ENCODE measurements around the gene GOLGA8T.
"Not testable (repeated sequence)": the region's sequence is repeated elsewhere in the genome, so short reads cannot be mapped to it uniquely, and the experiment has no call there.

GOLGA8T gene

DNA sequence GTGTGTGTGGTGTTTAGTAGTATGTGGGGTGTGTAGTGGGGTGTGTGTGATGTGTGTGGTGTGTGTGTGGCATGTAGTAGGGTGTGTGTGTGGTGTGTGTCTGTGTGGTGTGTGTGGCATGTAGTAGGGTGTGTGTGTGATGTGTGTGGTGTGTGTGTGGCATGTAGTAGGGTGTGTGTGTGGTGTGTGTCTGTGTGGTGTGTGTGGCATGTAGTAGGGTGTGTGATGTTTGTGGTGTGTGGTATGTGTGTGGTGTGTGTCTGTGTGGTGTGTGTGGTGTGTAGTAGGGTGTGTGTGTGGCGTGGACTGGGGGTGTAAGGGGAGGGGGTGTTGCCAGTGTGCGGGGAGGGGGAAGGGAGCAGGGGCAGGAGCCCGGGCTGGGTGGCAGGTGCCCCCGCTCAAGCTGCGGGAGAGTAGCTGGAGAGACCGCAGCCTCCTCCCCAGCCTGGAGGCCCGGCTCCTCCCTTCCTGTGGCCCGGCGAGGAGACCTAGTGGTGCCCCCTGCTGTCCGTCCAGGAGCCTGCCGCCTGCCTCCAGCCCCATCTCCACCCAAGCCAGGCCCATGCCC is 38.3 kb downstream of the GOLGA8T start:
- H3K4me1 ChIP-seq, H3K4me2 ChIP-seq, H3K9me3 ChIP-seq, H3K27ac ChIP-seq, H3K4me3 ChIP-seq, H3K9ac ChIP-seq, H4K20me1 ChIP-seq, H3K36me3 ChIP-seq, H3K27me3 ChIP-seq: not testable (repeated sequence)

DNA sequence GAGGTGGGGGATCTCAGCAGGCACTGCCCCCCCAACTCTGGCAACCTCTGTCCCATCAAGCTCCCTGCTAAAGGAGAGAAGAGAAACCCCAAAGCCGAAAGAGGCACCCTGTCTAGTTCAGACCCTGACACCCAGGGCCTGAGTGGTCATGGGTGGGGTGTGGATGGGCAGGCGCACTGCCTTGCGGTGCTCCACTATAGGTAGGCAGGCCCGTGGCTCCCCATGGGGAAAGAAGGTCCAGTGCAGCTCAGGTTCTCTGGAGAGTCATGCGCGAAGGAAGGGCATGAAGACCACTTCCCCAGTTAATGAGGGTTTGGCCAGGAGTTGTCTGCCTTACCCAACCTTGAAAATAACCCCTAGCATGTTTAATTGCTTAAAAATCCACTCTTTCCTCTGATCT is 40.4 kb downstream of the GOLGA8T start:
- not testable (repeated sequence) for H3K4me3 ChIP-seq, H3K27me3 ChIP-seq
- H3K4me2 ChIP-seq = peak overlapping the region; percentile 42; the same call in 1 of the 2 replicates

DNA sequence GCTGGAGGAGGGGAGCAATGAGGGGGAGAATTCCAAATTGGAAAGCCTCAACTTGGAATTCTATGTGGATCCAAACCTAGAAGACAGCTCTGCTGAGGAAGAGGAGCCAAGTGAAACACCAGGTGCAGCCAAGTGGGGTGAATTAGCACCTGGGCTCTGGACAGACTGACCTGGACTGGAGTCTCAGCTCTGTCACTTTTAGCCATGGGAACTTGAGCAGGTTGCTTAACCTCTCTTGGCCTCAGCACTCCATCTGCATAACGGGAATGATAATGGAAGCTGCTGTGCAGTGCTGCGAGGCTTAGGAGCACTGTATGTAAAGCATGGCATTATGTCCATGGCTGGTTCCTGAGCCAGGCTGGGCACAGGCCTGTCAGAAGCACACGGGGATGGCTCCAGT is 41.8 kb downstream of the GOLGA8T start:
- H3K27ac ChIP-seq = not testable (repeated sequence)

More for the DNA sequence above, 40.4 kb downstream of the GOLGA8T start:
- H3K36me3 ChIP-seq, H3K9ac ChIP-seq, H3K27ac ChIP-seq, H3K4me1 ChIP-seq, H4K20me1 ChIP-seq, H3K9me3 ChIP-seq: not testable (repeated sequence)

DNA sequence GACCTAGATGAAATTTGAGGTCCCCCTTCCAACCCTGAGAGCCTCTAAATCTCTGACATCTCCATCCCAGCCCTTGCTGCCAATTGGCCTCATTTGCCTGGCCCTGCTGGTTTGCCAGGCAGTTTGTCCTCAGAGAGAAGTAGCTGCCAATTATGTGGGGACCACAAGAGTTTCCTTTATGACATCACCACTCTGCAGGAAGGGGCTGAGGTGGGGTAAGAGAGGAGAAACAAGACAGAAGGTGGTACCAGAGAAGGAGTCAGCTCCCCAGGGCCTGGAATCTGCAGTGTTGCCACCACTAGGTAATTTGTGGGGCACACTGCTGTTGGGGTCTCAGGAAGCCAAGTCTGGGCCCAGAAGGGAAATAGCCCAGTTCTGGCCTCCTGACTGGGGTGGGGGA is 45.0 kb downstream of the GOLGA8T start:
- not testable (repeated sequence) for H3K36me3 ChIP-seq, H3K9me3 ChIP-seq, H3K4me3 ChIP-seq, H3K27me3 ChIP-seq, H4K20me1 ChIP-seq, H3K9ac ChIP-seq, H3K27ac ChIP-seq, H3K4me1 ChIP-seq, H3K4me2 ChIP-seq

More for the DNA sequence above, 41.8 kb downstream of the GOLGA8T start:
- H3K4me1 ChIP-seq, H3K36me3 ChIP-seq, H3K4me3 ChIP-seq, H3K9ac ChIP-seq, H3K4me2 ChIP-seq, H4K20me1 ChIP-seq, H3K9me3 ChIP-seq, H3K27me3 ChIP-seq: not testable (repeated sequence)

DNA sequence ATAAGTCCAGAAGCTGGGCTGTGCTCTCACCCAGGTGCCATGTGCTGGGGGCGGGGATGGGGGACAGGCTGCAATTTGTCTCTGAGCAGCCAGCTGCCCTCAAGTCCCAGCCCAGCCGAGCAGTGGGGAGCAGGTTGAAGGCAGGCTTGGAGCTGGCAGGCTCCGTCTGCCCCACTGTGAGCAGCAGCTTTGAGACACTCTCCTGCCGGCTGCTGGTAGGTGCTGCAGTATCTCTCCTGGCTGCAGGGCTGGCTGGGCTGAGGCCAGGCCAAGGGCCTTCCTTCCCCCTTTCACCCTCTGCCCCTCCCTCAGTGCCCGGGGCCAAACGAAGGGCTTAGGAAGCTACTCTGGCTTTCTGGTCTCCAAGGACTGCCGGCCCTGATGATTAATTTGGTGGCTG is 50.6 kb downstream of the GOLGA8T start:
- not testable (repeated sequence) for H3K27ac ChIP-seq, H3K36me3 ChIP-seq, H4K20me1 ChIP-seq, H3K9me3 ChIP-seq, H3K27me3 ChIP-seq, H3K9ac ChIP-seq, H3K4me3 ChIP-seq, H3K4me1 ChIP-seq, H3K4me2 ChIP-seq

DNA sequence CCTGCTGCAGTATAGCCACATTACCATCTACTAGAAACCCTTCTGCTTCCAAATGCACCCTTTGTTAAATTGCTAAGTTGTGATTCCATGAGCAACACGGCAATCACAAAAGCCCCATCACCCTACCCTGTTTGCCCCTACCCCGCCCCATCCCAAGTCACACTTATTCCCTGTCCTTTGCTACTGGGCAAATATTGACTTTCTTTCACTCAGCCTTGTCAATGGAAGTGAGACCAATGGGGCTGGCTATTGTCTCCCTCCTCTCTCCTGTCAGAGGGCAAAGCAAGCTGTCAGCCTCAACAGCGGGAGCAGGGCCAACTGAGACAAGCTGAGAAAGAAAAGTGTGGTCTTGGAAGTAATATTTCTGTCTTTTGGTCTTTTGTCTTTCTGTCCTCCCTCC is 52.6 kb downstream of the GOLGA8T start:
- not testable (repeated sequence) for H3K4me2 ChIP-seq, H3K27ac ChIP-seq, H4K20me1 ChIP-seq, H3K4me3 ChIP-seq, H3K36me3 ChIP-seq, H3K4me1 ChIP-seq, H3K9ac ChIP-seq, H3K9me3 ChIP-seq, H3K27me3 ChIP-seq

DNA sequence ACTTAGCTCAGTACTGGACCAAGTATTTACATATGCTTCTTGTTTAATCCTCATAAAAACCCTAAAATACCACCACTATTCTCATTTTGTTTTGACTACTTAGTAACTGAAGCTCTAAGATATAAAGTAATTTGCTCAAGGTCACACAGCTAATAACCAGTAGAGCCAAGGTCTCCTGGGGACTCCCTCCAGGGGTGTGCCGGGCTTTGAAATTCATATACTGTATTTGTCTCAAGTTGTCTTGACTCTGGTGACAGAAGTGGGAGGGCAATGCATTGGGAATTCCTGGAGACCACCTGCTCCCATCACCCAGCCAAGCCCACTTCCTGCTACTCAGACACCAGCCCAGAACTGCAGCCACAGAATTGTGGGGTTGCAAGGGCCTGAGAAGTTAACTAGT is 54.9 kb downstream of the GOLGA8T start:
- not testable (repeated sequence) for H3K4me1 ChIP-seq, H3K27me3 ChIP-seq, H3K4me3 ChIP-seq, H3K36me3 ChIP-seq, H3K9ac ChIP-seq, H3K9me3 ChIP-seq, H3K4me2 ChIP-seq, H4K20me1 ChIP-seq, H3K27ac ChIP-seq

DNA sequence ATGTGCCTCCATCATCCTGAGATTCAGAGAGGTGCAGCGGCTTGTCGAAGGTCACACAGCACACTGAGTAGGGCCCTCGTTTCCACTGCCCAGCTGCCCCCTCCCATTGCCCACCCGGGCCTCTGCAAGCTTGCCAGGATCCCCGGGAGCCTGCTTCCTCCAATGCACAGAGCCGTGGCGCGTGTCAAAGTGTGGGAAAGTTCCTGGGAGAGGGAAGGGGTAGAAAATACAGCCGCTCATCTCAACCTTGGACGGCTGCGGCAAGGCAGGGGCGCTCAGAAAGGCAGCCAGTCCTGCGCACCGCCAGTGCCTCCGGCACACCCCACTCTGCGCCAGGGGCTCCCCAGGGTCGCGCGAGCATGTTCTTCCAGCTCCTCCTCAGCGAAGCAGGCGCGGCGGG is 56.3 kb downstream of the GOLGA8T start:
- H3K4me2 ChIP-seq, H3K9me3 ChIP-seq, H3K4me3 ChIP-seq, H4K20me1 ChIP-seq, H3K9ac ChIP-seq, H3K36me3 ChIP-seq, H3K27ac ChIP-seq, H3K4me1 ChIP-seq, H3K27me3 ChIP-seq: not testable (repeated sequence)

DNA sequence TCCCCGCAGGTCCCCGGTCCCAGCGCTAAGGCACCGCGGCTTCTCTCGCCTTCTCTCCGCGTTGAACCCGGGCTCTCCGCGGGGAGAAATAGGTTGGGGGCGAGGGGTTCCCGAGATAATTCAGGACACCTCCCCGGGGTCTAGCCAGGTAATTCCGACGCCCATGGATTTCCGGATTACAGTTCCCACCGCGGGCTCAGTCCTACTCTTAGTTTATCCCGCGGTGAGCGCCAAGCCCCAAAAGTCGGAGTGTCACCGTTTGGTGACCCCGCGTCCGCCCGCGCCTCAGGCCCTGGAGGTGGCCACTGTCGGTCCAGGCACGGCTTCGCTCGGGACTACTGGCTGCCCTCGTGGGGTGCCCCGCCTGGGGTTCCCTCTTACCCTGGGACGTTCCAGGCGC is 56.8 kb downstream of the GOLGA8T start:
- not testable (repeated sequence) for H3K9ac ChIP-seq, H3K9me3 ChIP-seq, H3K27me3 ChIP-seq, H3K36me3 ChIP-seq, H3K4me1 ChIP-seq, H4K20me1 ChIP-seq, H3K4me2 ChIP-seq, H3K27ac ChIP-seq, H3K4me3 ChIP-seq

DNA sequence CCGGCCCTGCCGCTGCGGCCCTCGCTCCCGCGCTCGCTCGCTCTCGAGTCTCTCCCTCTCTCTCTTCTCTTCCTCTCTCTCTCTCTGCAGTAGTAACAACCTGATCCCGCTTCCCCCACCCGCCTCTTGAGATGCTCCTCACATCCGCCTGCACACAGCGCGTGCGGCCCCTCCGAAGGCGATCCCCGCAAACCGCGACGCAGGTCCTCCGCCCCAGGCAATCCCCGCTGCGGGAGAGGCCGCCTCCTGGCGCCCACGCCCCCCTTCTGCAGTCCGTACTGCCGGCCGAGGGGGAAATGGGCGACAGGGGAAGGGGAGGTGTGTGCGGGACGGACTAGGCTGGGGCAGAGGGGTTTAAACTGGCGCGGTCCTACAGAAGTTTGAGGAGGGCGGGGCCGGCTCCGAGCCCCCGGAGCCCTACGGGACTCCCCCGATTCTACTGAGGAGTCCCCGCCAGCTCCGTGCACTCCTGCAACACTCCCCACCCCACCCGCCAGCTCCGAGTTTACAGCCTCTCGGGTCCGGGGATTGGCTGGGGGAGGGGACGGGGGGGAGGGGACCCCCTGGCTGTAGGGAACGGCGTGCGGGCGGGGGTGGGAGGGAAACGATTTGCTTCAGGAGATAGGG is 57.4 kb downstream of the GOLGA8T start:
- not testable (repeated sequence) for H3K4me1 ChIP-seq, H4K20me1 ChIP-seq, H3K4me3 ChIP-seq, H3K4me2 ChIP-seq, H3K27ac ChIP-seq, H3K9me3 ChIP-seq, H3K36me3 ChIP-seq, H3K27me3 ChIP-seq, H3K9ac ChIP-seq

DNA sequence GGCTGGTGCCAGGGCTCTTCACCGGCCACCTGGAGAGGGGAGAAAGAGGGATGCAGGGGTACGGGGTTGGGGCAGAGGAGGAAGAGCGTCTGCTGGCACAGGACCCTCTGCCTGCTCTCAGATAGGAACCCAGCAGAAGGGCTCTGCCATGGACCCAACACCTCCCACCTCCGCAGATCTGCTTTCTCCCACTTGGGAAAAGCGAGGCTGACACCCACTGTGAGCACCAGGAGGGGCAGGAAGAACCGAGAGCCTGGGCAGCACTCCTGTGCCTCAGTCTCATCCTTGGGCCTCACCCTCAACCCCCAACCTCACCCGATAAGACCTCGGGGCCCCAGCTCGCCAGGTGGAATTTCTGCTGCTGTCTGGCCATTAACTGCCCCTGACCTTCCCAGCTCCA is 58.0 kb downstream of the GOLGA8T start:
- not testable (repeated sequence) for H3K27ac ChIP-seq, H3K9me3 ChIP-seq, H3K4me3 ChIP-seq, H3K4me2 ChIP-seq, H3K36me3 ChIP-seq, H4K20me1 ChIP-seq, H3K9ac ChIP-seq, H3K27me3 ChIP-seq, H3K4me1 ChIP-seq
